Iris pigment epithelial cell (primary cell): ENCODE data around the gene FLII.
A peak's percentile ranks its signal among the peaks of the same experiment; 100 is the strongest.

Experiments used
- DNase-seq: peaks from one replicate; pipeline ENCODE4 v3.0.0-alpha.2; 2011; ENCODE audit warnings: low read depth

FLII gene

GRCh38 chr17:18260332-18261145 is 2.0 kb upstream of the FLII start, which contains the start of gene MIEF2:
Gene MIEF2, plus strand, starts transcription at chr17:18260662. Its CDS starts 2,059 bp downstream, at chr17:18262721.
- peak; percentile 96 for DNase-seq

- DNase-seq: peak; percentile 17
Observed at GRCh38 chr17:18259621-18260331, 1.2 kb upstream of the FLII start.

- peak; percentile 64 for DNase-seq
Observed at GRCh38 chr17:18257982-18258355, 569 bp downstream of the FLII start.

- DNase-seq: peak; percentile 48
Observed at GRCh38 chr17:18257268-18257981, 1.1 kb downstream of the FLII start.

GRCh38 chr17:18256776-18257175 is 1.8 kb downstream of the FLII start:
- no peak for DNase-seq

GRCh38 chr17:18256351-18256750 is 2.2 kb downstream of the FLII start:
- DNase-seq: no peak

GRCh38 chr17:18254888-18255649 is 3.5 kb downstream of the FLII start:
- DNase-seq: no peak

- DNase-seq: no peak
Observed at GRCh38 chr17:18253947-18254821, 4.4 kb downstream of the FLII start.

- DNase-seq: no peak
Observed at GRCh38 chr17:18253187-18253884, 5.2 kb downstream of the FLII start.

- no peak for DNase-seq
Observed at GRCh38 chr17:18252160-18252559, 6.4 kb downstream of the FLII start.

- DNase-seq: no peak
Observed at GRCh38 chr17:18251204-18251603, 7.3 kb downstream of the FLII start.

- DNase-seq: no peak
Observed at GRCh38 chr17:18250708-18251107, 7.8 kb downstream of the FLII start.

- DNase-seq: no peak
Observed at GRCh38 chr17:18250259-18250658, 8.3 kb downstream of the FLII start.

GRCh38 chr17:18248811-18249210 is 9.7 kb downstream of the FLII start:
- DNase-seq: no peak

- DNase-seq: peak; percentile 71
Observed at GRCh38 chr17:18248300-18248731, 10.2 kb downstream of the FLII start.

- DNase-seq: no peak
Observed at GRCh38 chr17:18247613-18248001, 10.9 kb downstream of the FLII start.

GRCh38 chr17:18246880-18247612 is 11.5 kb downstream of the FLII start:
- peak; percentile 77 for DNase-seq

GRCh38 chr17:18246109-18246725 is 12.3 kb downstream of the FLII start:
- no peak for DNase-seq
